ENCODE data around the gene SYNJ2BP. TPM values are rescaled to one million over a fixed set of nuclear protein-coding genes. Genes with fewer than 3 reads are reported as not detected.

Gene SYNJ2BP
- total and polyA plus RNA-seq, 4 experiments from 2014 or later = 13.4 to 19.8 (median 18.1) TPM

GRCh38 chr14:70392676-70393075 is 24.2 kb downstream of the SYNJ2BP start:
- Histone ChIP-seq H3K9me3 (ENCODE audit: control insufficient read depth in 1 of 2, low read length in 2 of 2) (no peaks in the 10 kb centered on the region), H3K27ac (ENCODE audit: low read depth, low read length) (no peak overlapping the region), H3K27me3 (ENCODE audit: insufficient read depth, low read length) (no peaks in the 10 kb centered on the region), H3K4me1 (ENCODE audit: insufficient read depth, low read length) (no peaks in the 10 kb centered on the region), H3K36me3 (ENCODE audit: insufficient read depth, low read length) (peaks cover 11% of the 10 kb centered on the region), H3K4me3 (ENCODE audit: low read length in 2 of 2) (no peak overlapping the region)
- no peak overlapping the region for H3K4me3 Mint-ChIP-seq
- peak overlapping the region in 1 of 7 donors; percentile 44 for H3K27ac Mint-ChIP-seq
- CTCF ChIA-PET (ENCODE audit: partially characterized antibody) = no interaction called here
- peaks cover 46 to 51% of the 10 kb centered on the region in 2 donors for H3K36me3 Mint-ChIP-seq
- POLR2A ChIA-PET (ENCODE audit: partially characterized antibody) = no interaction called here
- intact Hi-C loops (cut with micrococcal nuclease) = no loop called here
- no peak for DNase-seq
- H3K9me3 Mint-ChIP-seq = no peaks in the 10 kb centered on the region
- H3K4me1 Mint-ChIP-seq = peaks cover 1 to 20% (median 10%) of the 10 kb centered on the region in 4 donors
- no peaks in the 10 kb centered on the region for H3K27me3 Mint-ChIP-seq

GRCh38 chr14:70391493-70392391 is 25.1 kb downstream of the SYNJ2BP start:
- Histone ChIP-seq H3K4me3 (ENCODE audit: low read length in 2 of 2) (no peak overlapping the region), H3K36me3 (ENCODE audit: insufficient read depth, low read length) (peaks cover 11% of the 10 kb centered on the region), H3K9me3 (ENCODE audit: control insufficient read depth in 1 of 2, low read length in 2 of 2) (no peaks in the 10 kb centered on the region), H3K4me1 (ENCODE audit: insufficient read depth, low read length) (no peaks in the 10 kb centered on the region), H3K27ac (ENCODE audit: low read depth, low read length) (no peak overlapping the region), H3K27me3 (ENCODE audit: insufficient read depth, low read length) (no peaks in the 10 kb centered on the region)
- intact Hi-C loops (cut with micrococcal nuclease) = no loop called here
- CTCF ChIA-PET (ENCODE audit: partially characterized antibody) = no interaction called here
- Mint-ChIP-seq H3K4me3 (no peak overlapping the region), H3K9me3 (no peaks in the 10 kb centered on the region), H3K27me3 (no peaks in the 10 kb centered on the region), H3K36me3 (peaks cover 43 to 55% of the 10 kb centered on the region in 2 donors), H3K4me1 (peaks cover 1 to 20% (median 8%) of the 10 kb centered on the region in 4 donors), H3K27ac (no peak overlapping the region)
- POLR2A ChIA-PET (ENCODE audit: partially characterized antibody) = no interaction called here
- DNase-seq = no peak

- no peak overlapping the region for H3K4me3 Mint-ChIP-seq
- POLR2A ChIA-PET (ENCODE audit: partially characterized antibody) = no interaction called here
Measured at GRCh38 chr14:70382536-70382935, 34.4 kb downstream of the SYNJ2BP start.

GRCh38 chr14:70380824-70381223 is 36.1 kb downstream of the SYNJ2BP start:
- H3K27me3 ChIP-seq (ENCODE audit: insufficient read depth, low read length) = no peaks in the 10 kb centered on the region
- no peak overlapping the region for H3K4me3 Mint-ChIP-seq
- ChIA-PET CTCF (ENCODE audit: partially characterized antibody) (no interaction called here), POLR2A (ENCODE audit: partially characterized antibody) (no interaction called here)
- no peaks in the 10 kb centered on the region for H3K27me3 Mint-ChIP-seq
- H3K4me1 Mint-ChIP-seq = peaks cover 0 to 1% (median 0%) of the 10 kb centered on the region in 4 donors
- no peaks in the 10 kb centered on the region for H3K9me3 ChIP-seq (ENCODE audit: control insufficient read depth in 1 of 2, low read length in 2 of 2)
- no peaks in the 10 kb centered on the region for H3K4me1 ChIP-seq (ENCODE audit: insufficient read depth, low read length)
- H3K36me3 Mint-ChIP-seq = peaks cover 28 to 36% of the 10 kb centered on the region in 2 donors
- H3K36me3 ChIP-seq (ENCODE audit: insufficient read depth, low read length) = peaks cover 4% of the 10 kb centered on the region
- no peak overlapping the region for H3K27ac Mint-ChIP-seq
- H3K4me3 ChIP-seq (ENCODE audit: low read length in 2 of 2) = no peak overlapping the region
- no peak for DNase-seq
- H3K9me3 Mint-ChIP-seq = no peaks in the 10 kb centered on the region
- H3K27ac ChIP-seq (ENCODE audit: low read depth, low read length) = no peak overlapping the region
- intact Hi-C loops (cut with micrococcal nuclease) = no loop called here

More at GRCh38 chr14:70382536-70382935, 34.4 kb downstream of the SYNJ2BP start:
- Mint-ChIP-seq H3K27ac (no peak overlapping the region), H3K4me1 (peaks cover 0 to 1% (median 0%) of the 10 kb centered on the region in 4 donors), H3K9me3 (no peaks in the 10 kb centered on the region), H3K36me3 (peaks cover 39 to 45% of the 10 kb centered on the region in 2 donors), H3K27me3 (no peaks in the 10 kb centered on the region)
- CTCF ChIA-PET (ENCODE audit: partially characterized antibody) = no interaction called here
- no peak for DNase-seq
- Histone ChIP-seq H3K9me3 (ENCODE audit: control insufficient read depth in 1 of 2, low read length in 2 of 2) (no peaks in the 10 kb centered on the region), H3K27me3 (ENCODE audit: insufficient read depth, low read length) (no peaks in the 10 kb centered on the region), H3K36me3 (ENCODE audit: insufficient read depth, low read length) (peaks cover 11% of the 10 kb centered on the region), H3K27ac (ENCODE audit: low read depth, low read length) (no peak overlapping the region), H3K4me1 (ENCODE audit: insufficient read depth, low read length) (no peaks in the 10 kb centered on the region), H3K4me3 (ENCODE audit: low read length in 2 of 2) (no peak overlapping the region)
- intact Hi-C loops (cut with micrococcal nuclease) = no loop called here

- POLR2A ChIA-PET (ENCODE audit: partially characterized antibody) = no interaction called here
Measured at GRCh38 chr14:70378696-70379095, 38.2 kb downstream of the SYNJ2BP start.

More at GRCh38 chr14:70378696-70379095, 38.2 kb downstream of the SYNJ2BP start:
- H3K36me3 Mint-ChIP-seq = peaks cover 21 to 38% of the 10 kb centered on the region in 2 donors
- H3K4me3 Mint-ChIP-seq = no peak overlapping the region
- Histone ChIP-seq H3K4me1 (ENCODE audit: insufficient read depth, low read length) (no peaks in the 10 kb centered on the region), H3K9me3 (ENCODE audit: control insufficient read depth in 1 of 2, low read length in 2 of 2) (no peaks in the 10 kb centered on the region), H3K4me3 (ENCODE audit: low read length in 2 of 2) (no peak overlapping the region), H3K36me3 (ENCODE audit: insufficient read depth, low read length) (peaks cover 6% of the 10 kb centered on the region), H3K27me3 (ENCODE audit: insufficient read depth, low read length) (no peaks in the 10 kb centered on the region), H3K27ac (ENCODE audit: low read depth, low read length) (no peak overlapping the region)
- no peak for DNase-seq
- CTCF ChIA-PET (ENCODE audit: partially characterized antibody) = no interaction called here
- H3K4me1 Mint-ChIP-seq = no peaks in the 10 kb centered on the region
- H3K27me3 Mint-ChIP-seq = no peaks in the 10 kb centered on the region
- no peaks in the 10 kb centered on the region for H3K9me3 Mint-ChIP-seq
- H3K27ac Mint-ChIP-seq = no peak overlapping the region
- intact Hi-C loops (cut with micrococcal nuclease) = no loop called here

Other genes starting within 250 kb of the SYNJ2BP start
- not detected for gene SLC8A3, start 228.1 kb downstream of the SYNJ2BP start, total RNA-seq
- not detected for gene SLC8A3, start 228.1 kb downstream of the SYNJ2BP start, polyA plus RNA-seq
- 10 to 100 TPM; 24.5 to 26.2 TPM for gene COX16, start 57.4 kb downstream of the SYNJ2BP start, total RNA-seq
- 10 to 100 TPM; 56.6 to 58.5 TPM for gene COX16, start 57.4 kb downstream of the SYNJ2BP start, polyA plus RNA-seq
- gene ADAM21, start 35.1 kb upstream of the SYNJ2BP start, total RNA-seq = not detected
- under 1 TPM in 1 of 2 donors, not detected in 1; 0.10 TPM for gene ADAM21, start 35.1 kb upstream of the SYNJ2BP start, polyA plus RNA-seq
- gene ADAM20, start 117.9 kb upstream of the SYNJ2BP start, total RNA-seq = 1 to 10 TPM; 1.6 to 1.7 TPM
- gene ADAM20, start 117.9 kb upstream of the SYNJ2BP start, polyA plus RNA-seq = not detected
- 10 to 100 TPM; 57.0 to 61.8 TPM for gene MED6, start 183.6 kb upstream of the SYNJ2BP start, total RNA-seq
- gene MED6, start 183.6 kb upstream of the SYNJ2BP start, polyA plus RNA-seq = 10 to 100 TPM; 38.4 to 48.7 TPM
- 10 to 100 TPM; 25.5 to 25.9 TPM for gene TTC9, start 224.8 kb upstream of the SYNJ2BP start, total RNA-seq
- gene TTC9, start 224.8 kb upstream of the SYNJ2BP start, polyA plus RNA-seq = 10 to 100 TPM in 1 of 2 donors, 1 to 10 TPM in 1; 9.2 to 16.1 TPM